ENCODE results near the gene CNGB1. TPM values are rescaled to one million over a fixed set of nuclear protein-coding genes. Genes with fewer than 3 reads are reported as not detected.

CNGB1 gene
- total and polyA plus RNA-seq, 10 donors, result 0.02 to 0.12 TPM; not detected in 8

DNA sequence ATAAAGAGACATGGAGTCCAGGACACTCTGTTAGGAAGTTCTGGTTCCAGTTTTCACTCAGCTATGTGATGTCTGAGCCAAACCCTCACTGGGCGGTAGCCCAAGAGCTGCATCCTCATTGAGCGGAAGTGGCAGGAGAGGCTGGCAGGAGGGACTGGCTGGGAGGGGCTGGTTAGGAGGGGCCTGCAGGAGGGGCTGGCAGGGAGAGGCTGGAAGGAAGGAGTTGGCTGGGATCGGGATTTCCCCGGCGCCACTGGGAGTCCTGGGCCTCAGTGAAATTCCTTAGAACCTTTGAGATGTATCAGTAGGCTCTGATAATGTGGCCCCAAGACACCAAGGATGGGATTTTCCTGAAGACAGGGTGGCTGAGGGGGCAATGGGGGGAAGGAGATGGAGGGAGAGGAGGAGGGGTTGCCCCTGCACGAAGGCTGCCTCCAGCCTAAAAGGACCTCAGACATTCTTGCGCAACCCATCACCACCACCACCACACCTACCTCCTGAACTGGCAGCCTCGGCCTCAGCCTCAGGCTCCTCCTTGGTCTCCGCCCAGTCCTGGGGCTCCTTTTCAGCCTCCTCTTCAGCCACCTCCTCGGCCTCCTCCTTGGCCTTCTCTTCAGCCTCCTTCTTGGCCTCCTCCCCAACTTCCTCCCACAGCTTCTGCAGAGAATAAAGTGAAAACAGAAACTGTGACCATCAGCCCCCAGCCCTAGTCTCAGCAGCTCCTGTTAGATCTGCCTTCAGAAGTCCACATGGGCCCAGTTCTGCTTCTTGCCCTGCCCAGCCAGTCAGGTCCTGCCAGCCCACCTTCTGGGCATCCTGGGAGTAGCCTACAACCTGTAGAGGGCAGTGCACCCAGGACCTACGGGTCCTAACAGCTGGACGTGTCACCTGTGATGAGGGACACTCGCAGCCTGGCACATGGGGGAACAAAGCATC, 31.7 kb downstream of the CNGB1 start:
- peak overlapping the region in 5 of 8 donors; percentile 25 to 49 (median 32) for H3K27ac ChIP-seq
- TF ChIP-seq POLR2AphosphoS5 (IDR thresholded peaks at IDR 0.05) (peak in 2 of 3 donors; percentile 18 to 36), CTCF (IDR thresholded peaks at IDR 0.05 in 8 of 11, conservative IDR thresholded peaks at IDR 0.05 in 3 of 11) (no peak)
- intact Hi-C loops (cut with DNase I; ENCODE audit: low total_unique reads), result no loop called here
- H3K27me3 ChIP-seq (replicated peaks in 1 of 7), result peaks cover 0 to 17% (median 0%) of the 10 kb centered on the region in 7 donors
- no peaks in the 10 kb centered on the region for H3K36me3 ChIP-seq
- peaks cover 0 to 8% (median 2%) of the 10 kb centered on the region in 6 donors for H3K4me1 ChIP-seq
- H3K4me3 ChIP-seq, result no peak overlapping the region
- DNase-seq, result peak; percentile 81
- no peaks in the 10 kb centered on the region for H3K9me3 ChIP-seq
- WGBS, 5 donors, result 41 to 74% (median 62%) methylated on average over 12 to 13 of the region's 13 CpGs

DNA sequence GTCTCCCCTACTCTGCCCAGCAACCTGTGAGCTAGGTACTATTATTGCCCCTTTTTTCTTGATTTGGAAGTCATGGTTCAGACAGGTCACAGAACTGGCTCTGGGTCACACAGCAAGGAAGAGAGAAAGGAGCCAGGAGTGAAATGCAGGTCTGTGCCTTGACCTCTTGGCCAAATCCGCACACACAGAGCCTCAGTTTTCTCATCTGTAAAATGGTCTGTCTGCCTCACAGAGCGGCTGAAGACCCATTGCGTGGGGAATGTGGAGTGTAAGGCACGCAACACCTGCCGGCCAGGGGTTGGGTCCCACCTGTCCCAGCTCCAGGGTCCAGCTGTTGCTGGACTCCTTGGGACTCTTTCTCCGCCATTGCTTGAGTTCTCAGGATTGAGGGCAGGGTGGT, 32.4 kb downstream of the CNGB1 start:
- Histone ChIP-seq H3K9me3 (no peaks in the 10 kb centered on the region), H3K27ac (peak overlapping the region in 5 of 8 donors; percentile 25 to 49 (median 32)), H3K4me3 (no peak overlapping the region), H3K4me1 (peaks cover 0 to 8% (median 2%) of the 10 kb centered on the region in 6 donors), H3K36me3 (no peaks in the 10 kb centered on the region), H3K27me3 (replicated peaks in 1 of 7) (peaks cover 0 to 17% (median 0%) of the 10 kb centered on the region in 7 donors)
- DNase-seq, result no peak
- TF ChIP-seq POLR2AphosphoS5 (IDR thresholded peaks at IDR 0.05), result no peak
- TF ChIP-seq CTCF (IDR thresholded peaks at IDR 0.05 in 8 of 11, conservative IDR thresholded peaks at IDR 0.05 in 3 of 11), result no peak
- TF ChIP-seq POLR2A (IDR thresholded peaks at IDR 0.05), result no peak
- 88 to 97% (median 93%) methylated on average over 6 of the region's 6 CpGs for WGBS, 5 donors
- intact Hi-C loops (cut with DNase I; ENCODE audit: low total_unique reads), result no loop called here

DNA sequence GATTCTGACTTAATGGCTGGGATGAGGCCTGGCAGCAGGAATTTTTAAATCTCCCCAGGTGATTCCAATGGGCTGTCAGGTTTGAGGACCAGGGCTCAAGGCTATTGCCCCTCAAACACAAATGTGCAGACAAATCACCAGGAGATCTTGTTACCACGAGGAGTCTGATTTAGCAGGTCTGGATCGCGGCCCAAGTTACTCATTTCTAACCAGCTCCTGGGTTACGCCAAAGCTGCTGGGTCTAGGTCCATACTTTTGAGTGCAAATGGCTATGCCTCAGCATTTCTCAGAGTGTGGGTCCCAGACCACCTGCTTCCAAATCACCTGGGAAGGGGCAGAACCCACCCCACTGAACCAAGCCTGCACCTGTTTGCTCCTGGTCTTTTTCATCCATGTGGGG, 33.1 kb downstream of the CNGB1 start:
- intact Hi-C loops (cut with DNase I; ENCODE audit: low total_unique reads), result no loop called here
- 76 to 100% (median 92%) methylated on average over 4 of the region's 4 CpGs for WGBS, 5 donors

More for the DNA sequence above, 33.1 kb downstream of the CNGB1 start:
- no peak for TF ChIP-seq POLR2A (IDR thresholded peaks at IDR 0.05)
- no peak for TF ChIP-seq POLR2AphosphoS5 (IDR thresholded peaks at IDR 0.05)
- no peak for TF ChIP-seq CTCF (IDR thresholded peaks at IDR 0.05 in 8 of 11, conservative IDR thresholded peaks at IDR 0.05 in 3 of 11)
- no peak for DNase-seq
- peaks cover 0 to 8% (median 2%) of the 10 kb centered on the region in 6 donors for H3K4me1 ChIP-seq
- no peaks in the 10 kb centered on the region for H3K36me3 ChIP-seq
- H3K9me3 ChIP-seq, result no peaks in the 10 kb centered on the region
- no peak overlapping the region for H3K27ac ChIP-seq
- H3K27me3 ChIP-seq (replicated peaks in 1 of 7), result peaks cover 0 to 17% (median 0%) of the 10 kb centered on the region in 7 donors
- H3K4me3 ChIP-seq, result no peak overlapping the region
